IPS-NIHi7 (cell line): ENCODE data around the gene CCDC188.
A peak's percentile ranks its signal among the peaks of the same experiment; 100 is the strongest.

ENCODE experiments used
- DNase-seq: peaks from one replicate; pipeline ENCODE4 v3.0.0; 2012; ENCODE audit warnings: mixed read lengths; ENCODE audit errors: extremely low spot score

Gene CCDC188

DNA sequence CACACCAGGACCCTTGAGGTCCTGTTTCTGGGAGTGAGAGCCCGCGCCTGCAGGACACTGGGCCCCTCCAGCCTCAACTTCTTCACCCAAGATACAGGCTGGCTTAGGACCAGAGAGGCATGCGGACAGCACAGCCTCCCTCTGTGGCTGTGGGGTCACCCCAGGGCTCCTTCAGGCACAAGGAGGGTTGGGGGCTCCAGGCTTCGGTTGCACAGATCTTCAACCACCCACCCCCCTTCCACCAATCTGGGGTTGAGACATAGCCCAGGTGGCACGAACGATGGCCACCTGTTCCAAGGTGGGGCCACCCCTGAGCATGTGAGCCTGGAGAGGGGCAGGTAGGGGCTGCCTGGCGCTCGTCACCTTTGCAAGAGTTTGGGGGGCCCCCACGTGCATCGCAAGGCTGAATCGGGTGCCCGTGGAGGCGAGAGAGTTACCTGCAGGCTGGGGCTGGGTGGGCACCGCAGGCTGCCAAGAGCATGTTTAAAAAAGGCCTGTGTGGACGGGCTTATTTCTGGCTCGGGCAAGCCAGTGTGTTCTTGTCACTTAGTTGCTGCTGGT is 18.1 kb downstream of the CCDC188 start:
- no peak for DNase-seq

DNA sequence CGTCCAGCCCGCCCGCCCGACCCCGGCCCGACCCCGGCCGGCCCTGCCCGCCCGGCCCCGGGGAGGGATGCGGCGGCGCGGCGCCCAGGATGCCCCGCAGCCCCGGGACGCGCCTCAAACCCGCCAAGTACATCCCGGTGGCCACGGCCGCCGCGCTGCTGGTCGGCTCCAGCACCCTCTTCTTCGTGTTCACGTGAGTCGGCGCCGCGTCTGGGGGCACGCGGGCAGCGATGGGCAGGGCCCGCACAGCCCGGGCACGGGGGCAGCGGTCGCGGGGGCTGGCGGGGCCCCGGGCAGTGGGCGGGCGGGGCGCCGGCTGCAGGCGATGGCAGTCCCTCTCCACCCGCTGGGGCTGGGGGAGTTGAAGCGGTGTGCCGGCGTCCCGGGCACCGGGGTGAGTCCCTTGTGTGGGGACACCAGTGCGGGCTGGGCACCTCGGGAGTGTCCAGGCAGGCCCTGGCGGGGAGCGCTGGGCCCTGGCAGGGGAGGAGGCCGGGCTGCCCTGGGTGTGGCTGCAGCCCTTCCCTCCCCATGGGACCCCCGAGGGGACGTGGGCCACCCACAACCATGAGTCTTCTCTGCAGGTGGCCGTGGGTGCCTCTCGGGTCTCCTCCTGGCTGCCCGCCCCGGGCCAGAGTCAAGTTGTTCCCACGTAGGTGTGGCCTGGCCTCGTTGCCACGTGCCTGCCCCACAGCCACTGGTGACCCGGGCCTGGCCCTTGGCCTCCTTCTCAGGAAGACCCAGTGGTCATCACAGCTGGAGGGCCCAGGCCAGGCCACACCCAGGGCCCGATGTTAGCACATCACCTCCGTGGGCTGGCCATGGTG is 18.8 kb downstream of the CCDC188 start:
- DNase-seq = no peak

DNA sequence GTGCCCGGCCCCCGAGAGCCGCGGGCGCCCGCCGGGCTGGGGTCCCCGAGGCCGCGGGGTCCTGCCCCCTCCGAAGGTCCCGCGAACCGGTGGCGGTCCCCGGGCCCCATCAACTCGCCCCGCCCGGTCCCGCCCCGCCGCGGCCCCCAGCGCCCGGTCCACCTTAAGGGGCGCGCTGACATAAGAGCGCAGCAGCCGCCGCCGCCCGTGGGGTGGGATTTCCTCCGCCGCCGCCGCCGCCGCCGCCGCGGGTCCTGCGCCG is 19.3 kb downstream of the CCDC188 start, which contains the start of gene ZDHHC8:
Gene ZDHHC8 (plus strand): TSS at position 208 of the 262 bp plus-strand sequence. CDS start 144 bp downstream, outside the sequence.
- no peak for DNase-seq

DNA sequence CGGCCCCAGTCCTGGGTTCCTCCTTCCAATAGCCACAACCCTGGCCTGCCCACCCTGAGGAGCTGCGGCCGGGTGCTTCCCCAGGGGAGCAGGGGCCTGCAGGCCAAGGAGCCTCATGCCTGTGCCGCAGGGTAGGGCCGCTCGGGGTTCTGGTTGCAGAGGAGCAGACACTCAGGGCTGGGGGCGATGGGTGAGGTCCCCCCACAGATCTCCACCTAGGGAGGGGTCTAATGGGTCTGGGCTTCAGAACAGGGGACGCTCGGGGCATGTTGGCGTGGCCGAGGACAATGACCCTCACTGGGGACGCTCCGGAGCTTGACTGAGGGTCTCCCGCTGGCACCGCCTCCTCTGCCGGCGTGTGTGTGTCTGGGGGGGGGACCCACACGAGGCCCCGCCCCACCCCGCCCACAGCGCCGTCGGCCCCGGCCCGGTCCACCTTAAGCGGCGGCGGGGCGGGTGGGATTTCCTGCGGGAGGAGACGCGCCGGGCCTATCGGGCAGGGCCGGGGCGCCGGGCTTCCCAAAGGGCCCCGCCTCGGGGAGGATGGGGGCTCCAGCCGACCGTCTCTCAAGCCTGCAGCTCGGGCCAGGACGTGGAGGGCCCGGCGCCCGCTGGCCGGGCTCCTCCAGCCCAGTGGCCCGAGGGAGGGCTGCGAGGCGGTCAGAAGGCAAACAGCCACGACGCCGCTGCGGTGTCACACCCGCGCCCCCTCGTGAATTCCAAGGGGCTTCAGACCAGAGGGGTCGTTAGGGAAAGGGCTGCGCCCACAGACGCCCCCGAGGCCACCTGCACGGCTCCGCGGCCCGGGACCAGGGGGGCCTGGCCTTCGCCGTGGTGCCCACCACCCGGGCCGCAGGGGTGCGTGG is 19.9 kb downstream of the CCDC188 start:
- peak; percentile 81 for DNase-seq

DNA sequence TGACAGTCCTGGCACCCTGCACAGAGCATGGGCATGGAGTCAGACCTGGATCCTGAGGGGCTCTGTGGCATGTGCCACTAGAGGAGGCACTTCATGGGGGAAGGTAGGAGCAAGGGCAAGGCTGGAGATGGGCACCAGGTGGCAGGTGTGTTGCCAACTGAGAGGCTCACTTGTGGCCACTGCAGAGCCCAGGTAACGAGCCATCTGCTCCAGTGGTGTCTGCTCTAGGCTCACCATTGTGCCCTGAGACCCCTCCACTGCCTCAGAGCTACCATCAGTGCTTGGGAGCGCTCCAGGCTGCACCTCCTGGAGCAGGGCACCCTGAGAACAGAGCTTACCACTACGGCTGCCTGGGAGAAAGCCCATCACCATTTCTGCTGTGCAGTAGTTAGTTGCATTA is 20.5 kb downstream of the CCDC188 start:
- no peak for DNase-seq

DNA sequence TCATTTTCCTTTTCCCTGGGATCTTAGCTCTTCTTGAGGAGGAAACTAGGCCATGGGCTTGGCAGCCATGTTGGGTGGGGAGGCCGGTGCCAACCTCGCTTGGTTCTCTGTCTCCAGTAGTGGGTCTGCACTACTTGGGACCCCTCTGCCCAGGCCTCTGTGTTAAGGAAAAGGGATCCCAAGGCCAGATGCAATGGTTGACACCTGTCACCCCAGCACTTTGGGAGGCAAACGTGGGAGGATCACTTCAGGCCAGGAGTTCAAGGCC is 21.2 kb downstream of the CCDC188 start:
- DNase-seq = no peak

DNA sequence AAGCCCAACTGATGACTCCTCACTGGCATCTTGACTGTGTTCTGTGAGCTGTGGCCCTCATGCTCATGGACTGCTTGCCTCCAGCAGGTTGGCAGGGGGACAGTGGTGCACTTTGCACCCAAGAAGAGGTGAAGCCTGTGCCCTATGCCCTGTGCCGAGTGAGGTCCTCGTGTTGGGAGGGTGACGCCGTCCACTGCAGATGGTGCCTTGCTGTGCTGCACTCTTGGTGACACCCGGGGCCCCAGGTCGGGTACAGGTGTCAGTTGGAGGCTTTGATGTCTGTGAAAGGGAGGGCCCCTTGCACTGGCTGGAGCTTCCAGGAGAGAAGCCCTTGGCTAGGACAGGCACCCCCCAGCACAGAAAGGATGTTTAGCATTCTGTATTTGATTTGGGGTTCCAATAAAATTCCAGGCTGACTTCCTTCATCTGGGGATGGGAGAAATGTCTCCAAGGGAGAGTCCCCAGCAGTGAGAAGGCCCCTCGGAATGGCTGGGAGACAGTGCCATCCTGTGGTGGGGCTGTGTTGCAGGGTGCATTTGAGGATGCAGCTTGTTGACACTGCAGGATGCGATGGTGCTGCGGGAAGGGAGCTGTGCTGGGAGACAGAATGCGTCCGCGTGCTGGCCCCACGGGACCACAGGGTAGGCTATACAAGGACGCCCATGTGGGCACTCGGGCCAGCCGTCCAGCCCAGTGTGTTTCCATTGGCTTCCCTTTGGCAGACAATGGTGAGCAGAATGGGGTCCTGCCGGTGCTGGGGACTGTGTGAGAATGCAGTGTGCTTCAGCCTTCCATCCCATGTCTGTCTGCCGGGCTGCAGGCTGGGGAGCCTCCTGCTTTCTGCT is 21.7 kb downstream of the CCDC188 start:
- DNase-seq = peak; percentile 75

DNA sequence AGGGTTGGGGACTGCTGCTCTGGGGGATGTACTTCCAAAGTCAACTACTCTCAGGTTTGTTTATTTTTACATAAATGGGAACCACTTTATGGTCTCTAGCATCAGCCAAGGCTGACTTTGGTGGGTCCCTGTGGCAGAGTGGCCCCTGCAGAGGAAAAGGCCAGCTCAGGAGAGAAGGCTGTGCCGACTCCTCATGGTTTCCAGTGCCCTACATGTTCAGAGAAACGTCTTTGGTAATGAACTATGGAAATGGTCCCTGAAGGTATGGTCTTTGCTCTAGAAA is 22.3 kb downstream of the CCDC188 start:
- no peak for DNase-seq

DNA sequence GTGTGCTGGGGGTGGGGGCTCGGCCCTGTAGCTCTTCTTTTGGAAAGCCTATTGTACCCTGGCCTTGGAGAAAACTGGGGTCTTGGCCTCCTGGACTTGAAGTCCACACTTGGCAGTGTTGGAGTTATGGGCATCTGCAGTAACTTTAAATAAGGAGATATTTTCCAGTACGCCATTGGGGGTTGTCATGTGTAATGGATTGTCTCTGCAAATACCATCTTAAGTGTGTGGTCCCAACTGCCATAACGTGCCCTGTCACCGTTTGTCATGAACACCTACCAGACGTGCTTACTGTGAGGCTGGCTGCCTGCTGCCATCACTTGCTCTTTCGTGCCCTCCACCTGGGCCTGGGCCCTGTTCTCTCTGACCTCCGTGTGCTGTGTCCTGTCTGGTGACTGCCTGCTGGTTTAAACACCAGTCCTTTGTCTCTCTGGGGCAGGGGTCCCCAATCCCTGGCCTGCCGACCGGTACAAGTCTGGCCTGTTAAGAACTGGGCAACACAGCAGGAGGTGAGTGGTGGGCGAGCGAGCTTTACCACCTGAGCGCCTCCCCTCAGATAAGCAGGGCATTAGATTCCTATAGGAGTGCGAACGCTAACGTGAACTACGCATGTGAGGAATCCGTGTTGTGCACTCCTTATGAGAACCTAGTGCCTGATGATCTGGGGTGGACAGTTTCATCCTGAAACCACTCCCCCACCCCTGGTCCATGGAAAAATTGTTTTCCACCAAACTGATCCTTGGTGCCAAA is 22.8 kb downstream of the CCDC188 start:
- no peak for DNase-seq

DNA sequence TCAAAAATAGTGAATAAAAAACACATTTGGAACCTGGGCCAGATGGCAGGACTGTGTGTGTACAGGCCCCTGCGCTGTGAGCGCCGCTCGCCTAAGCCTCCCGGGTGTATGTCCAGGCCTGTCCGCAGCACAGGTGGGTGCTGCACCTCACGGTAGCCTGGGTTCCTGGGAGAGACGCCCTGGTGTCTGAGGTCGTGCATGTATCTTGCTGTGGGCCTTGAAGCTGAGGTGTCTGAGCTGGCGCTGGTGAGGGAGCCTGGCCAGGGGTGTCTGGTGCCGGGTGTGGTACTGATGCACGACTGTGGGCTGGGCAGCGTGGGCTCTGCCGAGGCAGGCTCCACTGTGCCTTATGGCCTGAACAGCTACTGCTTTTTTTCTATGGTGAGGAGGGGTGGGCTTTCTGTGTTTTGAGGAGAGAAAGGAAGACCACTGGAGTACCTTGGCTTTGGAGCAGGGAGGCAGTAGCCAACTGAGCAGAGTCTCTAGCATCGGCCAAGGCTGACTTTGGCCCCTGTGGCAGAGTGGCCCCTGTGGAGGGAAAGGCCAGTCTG is 23.5 kb downstream of the CCDC188 start:
- DNase-seq = no peak

DNA sequence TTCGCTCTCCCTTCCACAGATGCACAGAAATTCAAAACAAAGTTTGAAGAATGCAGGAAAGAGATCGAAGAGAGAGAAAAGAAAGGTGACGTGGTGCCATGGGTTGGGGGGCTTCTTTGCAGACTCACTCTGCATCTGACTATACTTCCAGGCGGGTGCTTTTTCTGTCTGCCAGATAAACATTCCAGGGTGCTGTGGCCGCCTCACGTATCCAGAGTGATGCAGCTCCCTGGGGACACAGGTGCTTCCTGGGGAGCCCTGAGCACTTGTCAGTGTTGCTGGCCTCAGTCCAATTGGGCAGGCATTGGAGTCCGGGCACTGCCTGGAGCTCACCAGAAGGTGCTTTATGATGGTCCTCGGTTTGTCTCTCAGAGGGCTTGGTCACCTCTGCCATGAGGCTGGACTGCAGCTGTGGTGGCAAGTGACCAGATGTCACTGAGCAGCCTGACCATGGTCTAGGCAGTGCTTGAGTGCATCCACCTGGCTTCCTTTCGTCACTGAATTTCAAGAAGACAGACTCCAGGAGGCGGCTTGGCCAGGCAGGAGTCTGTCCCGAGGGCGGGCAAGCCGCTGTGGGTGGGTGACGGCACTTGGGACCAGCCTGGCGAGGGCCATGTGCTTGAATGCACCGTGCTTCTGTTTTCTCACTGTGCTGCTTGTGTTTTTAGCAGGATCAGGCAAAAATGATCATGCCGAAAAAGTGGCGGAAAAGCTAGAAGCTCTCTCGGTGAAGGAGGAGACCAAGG is 24.4 kb downstream of the CCDC188 start:
- no peak for DNase-seq

DNA sequence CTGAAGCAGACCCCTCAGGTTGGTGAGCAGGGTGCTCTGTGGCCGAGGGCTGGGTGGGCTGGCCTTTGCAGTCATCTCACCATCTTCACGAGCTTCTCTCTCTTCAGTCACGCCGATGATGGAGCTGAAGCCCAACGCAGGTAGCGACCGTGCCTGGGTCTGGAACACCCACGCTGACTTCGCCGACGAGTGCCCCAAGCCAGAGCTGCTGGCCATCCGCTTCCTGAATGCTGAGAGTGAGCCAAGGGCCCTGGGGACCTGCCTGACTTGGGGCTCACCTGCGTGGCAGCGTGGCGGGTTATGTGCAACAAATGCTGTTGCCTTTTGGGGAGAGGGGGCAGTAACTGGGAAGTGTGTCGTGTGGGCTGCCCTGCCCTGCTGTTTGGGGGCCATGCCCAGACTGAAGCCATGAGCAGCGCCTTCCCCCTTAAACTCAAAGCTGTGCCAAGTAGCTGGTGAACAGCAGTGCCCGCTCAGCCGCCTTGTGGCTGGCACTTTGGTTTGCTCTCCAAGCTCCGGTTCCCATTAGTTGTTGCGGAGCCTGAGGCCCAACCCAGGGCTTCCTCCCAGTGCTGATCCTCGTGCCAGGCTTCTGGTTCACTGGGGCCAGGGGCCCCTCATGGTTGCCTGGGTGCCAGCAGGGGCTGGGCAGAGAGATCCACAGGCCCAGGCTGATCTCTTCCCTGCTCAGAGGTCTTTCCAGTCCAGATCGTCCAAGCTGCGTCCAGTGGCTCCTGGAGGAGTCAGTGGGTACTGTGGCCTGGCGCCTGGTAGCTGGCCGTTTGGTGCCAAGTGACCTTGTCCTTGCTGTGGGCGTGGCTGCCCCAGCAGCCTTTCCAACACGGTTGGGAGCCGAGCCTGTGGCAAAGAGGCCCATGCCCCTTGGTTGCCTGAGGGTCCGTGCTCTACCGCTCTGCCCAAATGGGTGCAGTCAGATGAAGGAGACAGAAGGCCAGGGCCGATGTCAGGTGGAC is 25.4 kb downstream of the CCDC188 start:
- no peak for DNase-seq

DNA sequence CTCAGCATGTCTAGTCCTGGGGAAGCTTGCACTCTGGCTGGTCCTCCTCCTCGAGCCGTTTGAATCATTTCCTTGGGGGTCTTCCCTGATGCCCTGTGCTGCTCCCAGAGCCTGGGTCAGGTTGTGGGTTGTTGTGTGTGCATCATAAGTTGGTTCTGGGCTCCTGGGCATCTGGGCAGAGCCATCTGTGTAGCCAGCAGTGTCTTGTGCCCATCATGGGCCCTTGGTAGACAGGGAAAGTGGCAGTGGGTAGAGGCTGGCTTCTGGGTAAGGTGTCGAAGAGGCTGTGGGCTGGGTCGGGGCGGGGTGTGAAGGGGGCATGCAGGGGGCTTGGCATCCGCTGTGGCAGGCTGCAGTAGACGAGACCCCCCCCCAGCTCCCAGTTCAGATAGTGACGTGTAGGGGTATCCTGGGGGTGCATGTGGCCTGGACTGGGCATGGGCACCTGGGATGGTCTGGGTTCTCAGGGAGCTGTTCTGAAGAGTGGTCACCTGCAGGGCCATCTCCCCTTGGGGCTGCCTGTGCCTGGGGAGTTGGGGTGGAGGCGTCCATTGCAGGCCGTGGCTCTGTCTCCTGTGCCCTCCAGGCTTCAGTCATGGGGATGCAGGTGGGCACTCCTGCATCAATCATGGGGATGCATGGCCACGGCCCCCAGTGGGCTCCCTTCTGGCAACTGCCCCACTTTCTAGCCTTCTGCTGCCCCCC is 26.6 kb downstream of the CCDC188 start:
- DNase-seq = no peak

DNA sequence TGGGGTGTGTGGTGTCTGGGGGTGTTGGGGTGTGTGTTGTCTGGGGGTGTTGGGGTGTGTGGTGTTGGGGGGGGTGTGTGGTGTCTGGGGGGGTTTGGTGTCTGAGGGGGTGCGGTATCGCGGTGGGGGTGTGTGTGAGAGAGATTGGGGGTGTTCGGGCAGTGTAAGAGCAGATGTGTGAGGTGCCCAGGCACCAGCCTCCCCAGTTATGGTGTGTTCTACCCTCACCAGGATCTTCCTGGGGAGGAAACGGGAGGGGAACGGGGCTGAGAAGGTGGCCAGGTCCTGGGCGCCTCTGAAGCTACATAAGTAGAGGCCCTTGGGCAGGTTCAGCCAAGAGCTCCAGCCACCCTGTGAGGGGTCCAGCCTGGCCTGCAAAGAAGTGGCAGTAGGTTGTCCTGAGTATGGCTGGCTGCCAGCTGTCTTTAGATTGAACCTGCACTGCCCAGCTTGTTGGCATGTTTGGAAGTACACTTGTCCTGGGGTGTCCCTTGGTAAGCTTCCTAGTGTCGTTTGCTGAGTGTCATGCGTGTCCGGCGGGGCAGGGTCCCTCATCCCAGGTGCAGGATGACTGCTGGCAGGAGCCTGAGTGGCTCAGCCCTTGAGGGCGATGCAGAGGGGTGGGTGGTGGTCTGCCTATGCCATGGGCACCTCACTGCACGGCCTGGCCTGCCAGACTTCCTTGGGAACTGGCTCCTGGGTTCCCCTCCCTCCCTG is 27.3 kb downstream of the CCDC188 start:
- no peak for DNase-seq

DNA sequence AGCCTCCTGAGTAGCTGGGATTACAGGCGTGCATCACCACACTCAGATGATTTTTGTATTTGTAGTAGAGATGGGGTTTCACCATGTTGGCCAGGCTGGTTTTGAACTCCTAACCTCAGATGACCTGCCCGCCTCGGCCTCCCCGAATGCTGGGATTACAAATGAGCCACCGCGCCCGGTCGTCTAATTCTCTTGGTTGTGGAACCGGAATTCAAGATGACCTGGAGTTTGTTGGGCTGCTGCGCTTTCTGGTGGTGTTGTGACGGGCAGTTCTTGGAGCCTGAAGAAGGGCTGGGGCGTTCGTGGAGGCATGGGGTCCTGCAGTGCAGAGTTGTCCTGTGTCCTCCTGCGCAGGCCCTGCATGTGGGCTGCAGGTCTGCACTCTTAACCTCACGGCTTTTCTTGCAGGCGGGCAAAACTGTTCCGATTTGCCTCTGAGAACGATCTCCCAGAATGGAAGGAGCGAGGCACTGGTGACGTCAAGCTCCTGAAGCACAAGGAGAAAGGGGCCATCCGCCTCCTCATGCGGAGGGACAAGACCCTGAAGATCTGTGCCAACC is 28.9 kb downstream of the CCDC188 start:
- no peak for DNase-seq

DNA sequence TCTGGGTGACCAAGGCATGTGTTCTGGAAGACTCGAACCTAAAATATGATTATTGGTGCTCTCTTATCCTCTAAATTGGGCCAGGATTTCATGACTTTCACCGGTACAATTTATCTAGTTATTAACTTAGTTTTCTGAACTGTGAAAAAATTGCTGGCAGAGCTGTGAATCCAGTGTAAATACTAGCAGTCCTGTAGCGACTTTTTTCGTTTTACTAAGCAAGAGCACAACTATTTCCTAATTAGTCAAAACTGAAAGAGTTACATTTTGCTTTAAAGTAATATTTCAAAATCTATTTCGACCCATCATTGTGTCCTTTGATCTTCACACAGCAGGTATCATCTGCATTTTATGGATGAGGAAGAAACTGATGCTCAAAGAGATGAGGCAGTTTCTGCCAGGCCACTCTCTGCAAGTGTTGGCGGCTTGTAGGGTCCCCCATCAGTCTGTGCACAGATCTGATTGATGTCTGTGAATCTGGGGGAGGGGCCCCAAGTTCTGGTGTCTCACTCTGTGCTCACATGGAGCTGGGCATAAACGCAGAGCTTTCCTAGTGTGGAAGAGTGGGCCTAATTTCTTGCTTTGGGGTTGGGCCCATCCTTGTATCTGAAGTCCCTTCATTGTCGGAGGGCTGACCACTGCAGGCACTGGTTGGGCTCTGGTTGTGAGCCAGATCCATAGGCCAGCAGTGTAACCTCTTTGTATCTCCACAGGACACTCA is 32.4 kb downstream of the CCDC188 start:
- DNase-seq = no peak

DNA sequence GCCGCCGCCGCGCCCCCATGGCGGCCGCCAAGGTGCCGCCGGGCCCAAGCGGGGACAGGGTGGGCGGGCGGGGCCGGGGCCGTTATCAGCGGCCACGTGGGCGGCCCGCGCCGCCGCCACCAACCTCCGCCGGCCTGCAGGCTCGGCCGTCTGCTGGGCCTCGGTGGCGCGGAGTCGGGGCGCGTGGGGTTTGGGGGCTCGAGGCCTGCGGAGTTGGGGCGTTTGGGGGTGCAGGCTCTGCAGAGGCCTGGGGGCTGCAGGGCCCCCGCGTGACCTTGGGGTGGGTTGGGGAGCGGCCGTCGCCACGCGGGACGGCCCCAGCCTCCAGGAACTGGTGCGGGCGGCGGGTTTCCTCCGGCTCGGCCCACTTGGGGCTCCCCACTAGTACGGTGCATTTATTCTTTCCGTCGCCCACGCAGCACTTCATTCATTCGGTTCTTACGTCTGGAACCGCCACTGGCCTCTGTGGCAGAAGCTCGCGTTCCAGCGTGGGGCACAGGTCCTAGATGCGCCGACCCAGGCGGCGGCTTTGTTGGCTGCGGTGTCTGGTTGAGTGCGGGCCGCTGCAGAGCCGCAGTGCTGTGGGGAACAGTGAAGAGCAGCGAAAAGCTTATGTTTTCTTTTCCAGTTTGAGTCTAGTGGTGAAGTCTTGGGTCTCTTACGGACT is 33.1 kb downstream of the CCDC188 start:
- no peak for DNase-seq
